ENCODE measurements around the gene MUC5AC.

MUC5AC gene

GRCh38 chr11:1194977-1195681, 37.4 kb downstream of the MUC5AC start:
- DNase-seq (ENCODE audit: low read depth in 3 of 3, low spot score in 1 of 3) = no peak

- no peak for DNase-seq (ENCODE audit: low read depth in 3 of 3, low spot score in 1 of 3)
These were observed 38.1 kb downstream of the MUC5AC start for GRCh38 chr11:1195682-1196515.

DNA sequence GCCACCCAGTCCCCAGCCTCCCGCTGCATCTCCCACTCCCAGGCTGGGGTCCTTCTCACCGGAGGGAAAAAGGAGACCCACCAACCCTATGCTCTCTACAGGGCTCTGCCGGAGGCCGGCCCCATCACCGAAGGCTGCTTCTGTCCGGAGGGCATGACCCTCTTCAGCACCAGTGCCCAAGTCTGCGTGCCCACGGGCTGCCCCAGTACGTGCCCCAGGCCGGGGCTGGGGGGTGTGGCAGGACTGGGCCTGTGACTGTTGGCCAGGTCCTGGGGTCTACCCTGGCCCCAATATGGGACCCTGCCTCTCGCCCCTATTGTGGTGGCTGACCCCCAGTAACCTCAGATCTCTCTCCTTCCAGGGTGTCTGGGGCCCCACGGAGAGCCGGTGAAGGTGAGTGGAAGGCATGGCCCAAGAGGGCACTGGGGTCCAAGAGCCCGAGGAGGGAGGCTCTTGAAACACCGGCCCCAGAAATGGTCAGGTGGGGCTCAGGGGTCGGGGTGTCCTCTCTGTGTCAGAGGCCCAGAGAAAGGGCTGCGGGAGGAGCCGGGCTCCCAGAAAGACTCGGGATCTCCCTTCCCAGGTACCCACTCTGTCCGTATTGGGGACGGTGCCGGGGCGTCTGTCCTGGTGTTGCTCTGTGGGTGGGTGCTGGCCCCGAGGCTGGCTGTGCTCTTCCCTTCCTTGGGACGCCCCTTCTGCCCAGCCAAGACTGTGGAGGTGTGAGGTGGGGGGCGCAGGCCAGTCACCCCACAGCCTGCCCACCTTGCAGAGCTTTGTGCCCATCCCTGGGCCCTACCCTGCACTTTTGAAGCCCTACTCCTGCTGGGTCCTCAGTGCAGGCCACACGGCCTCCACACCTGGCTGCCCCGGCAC, 39.0 kb downstream of the MUC5AC start:
- DNase-seq (ENCODE audit: low read depth in 3 of 3, low spot score in 1 of 3) = no peak

- no peak for DNase-seq (ENCODE audit: low read depth in 3 of 3, low spot score in 1 of 3)
These were observed 39.7 kb downstream of the MUC5AC start for GRCh38 chr11:1197431-1197885.

DNA sequence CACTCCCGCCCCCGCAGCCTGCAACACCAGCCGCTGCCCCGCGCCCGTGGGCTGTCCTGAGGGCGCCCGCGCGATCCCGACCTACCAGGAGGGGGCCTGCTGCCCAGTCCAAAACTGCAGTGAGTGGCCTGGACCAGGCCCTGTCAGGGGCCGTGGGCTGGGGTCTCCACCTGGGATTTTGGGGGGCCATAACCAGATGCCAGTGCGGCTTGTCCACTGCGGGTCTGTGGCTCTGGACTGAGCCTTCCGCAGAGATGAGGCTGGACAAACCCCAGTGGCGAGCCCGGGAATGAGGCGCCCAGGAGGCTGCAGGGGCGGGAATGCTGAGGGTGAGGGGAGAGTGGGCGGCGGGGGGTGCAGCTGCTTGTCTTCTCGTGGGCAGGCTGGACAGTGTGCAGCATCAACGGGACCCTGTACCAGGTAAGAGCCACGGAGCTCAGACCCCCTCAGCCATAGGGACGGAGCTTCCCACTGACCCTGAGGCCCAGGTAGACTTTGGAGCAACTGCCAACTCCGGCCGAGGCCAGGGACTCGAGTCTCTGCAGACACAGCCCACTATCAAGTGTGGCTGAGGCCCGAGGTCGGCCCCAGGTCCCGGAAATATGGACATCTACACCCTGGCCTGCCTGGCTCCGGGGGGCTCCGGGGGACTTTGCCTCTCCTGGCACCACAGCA, 40.3 kb downstream of the MUC5AC start:
- DNase-seq (ENCODE audit: low read depth in 3 of 3, low spot score in 1 of 3) = no peak

GRCh38 chr11:1198561-1199240, 40.9 kb downstream of the MUC5AC start:
- DNase-seq (ENCODE audit: low read depth in 3 of 3, low spot score in 1 of 3) = no peak

- no peak for DNase-seq (ENCODE audit: low read depth in 3 of 3, low spot score in 1 of 3)
These were observed 41.5 kb downstream of the MUC5AC start for GRCh38 chr11:1199241-1199750.

DNA sequence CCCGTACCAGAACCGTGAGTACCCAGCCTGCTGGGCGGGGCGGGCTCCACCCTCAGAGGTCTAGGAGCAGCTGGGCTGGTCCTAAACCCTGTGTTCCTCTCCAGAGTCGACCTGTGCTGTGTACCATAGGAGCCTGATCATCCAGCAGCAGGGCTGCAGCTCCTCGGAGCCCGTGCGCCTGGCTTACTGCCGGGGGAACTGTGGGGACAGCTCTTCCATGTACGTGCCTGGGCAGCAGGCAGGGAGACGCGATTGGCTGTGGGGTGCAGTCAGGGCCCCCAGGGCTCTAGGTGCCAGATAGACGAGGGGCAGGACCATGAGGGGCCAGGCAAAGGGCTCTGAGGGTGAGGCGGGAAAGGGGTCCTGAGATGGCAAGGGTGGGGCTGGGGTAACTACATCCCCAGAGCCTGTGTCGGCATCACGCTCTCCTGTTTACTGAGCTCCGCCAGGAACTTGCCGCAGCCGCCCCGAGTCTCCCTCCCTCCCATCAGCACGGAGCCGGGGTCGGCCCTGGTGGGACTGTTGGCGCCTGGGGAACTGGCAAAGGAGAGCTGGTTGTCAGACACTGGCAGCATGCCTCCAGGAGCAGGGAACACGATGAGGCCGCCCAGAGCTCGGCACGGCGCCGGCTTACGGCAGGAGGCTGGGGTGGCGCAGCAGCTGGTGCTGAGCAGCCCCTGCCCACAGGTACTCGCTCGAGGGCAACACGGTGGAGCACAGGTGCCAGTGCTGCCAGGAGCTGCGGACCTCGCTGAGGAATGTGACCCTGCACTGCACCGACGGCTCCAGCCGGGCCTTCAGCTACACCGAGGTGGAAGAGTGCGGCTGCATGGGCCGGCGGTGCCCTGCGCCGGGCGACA, 42.2 kb downstream of the MUC5AC start:
- no peak for DNase-seq (ENCODE audit: low read depth in 3 of 3, low spot score in 1 of 3)

- DNase-seq (ENCODE audit: low read depth in 3 of 3, low spot score in 1 of 3) = no peak
These were observed 42.9 kb downstream of the MUC5AC start for GRCh38 chr11:1200611-1201191.

GRCh38 chr11:1201395-1202153, 43.8 kb downstream of the MUC5AC start:
- no peak for DNase-seq (ENCODE audit: low read depth in 3 of 3, low spot score in 1 of 3)

- no peak for DNase-seq (ENCODE audit: low read depth in 3 of 3, low spot score in 1 of 3)
These were observed 44.5 kb downstream of the MUC5AC start for GRCh38 chr11:1202154-1202775.

GRCh38 chr11:1202776-1203504, 45.2 kb downstream of the MUC5AC start:
- peak in 2 of 3 donors; percentile 35 to 64 for DNase-seq (ENCODE audit: low read depth in 3 of 3, low spot score in 1 of 3)

- DNase-seq (ENCODE audit: low read depth in 3 of 3, low spot score in 1 of 3) = no peak
These were observed 45.9 kb downstream of the MUC5AC start for GRCh38 chr11:1203505-1204271.

GRCh38 chr11:1204381-1205101, 46.8 kb downstream of the MUC5AC start:
- DNase-seq (ENCODE audit: low read depth in 3 of 3, low spot score in 1 of 3) = no peak

All from stimulated activated CD4-positive, alpha-beta T cell treated with anti-CD3 and anti-CD28 coated beads, TNF-alpha, amount 100 ng/mL, for 1 hour (primary cell).